Stimulated activated CD4-positive, alpha-beta T cell treated with anti-CD3 and anti-CD28 coated beads, Interleukin-4, amount 100 ng/mL, for 48 hours (primary cell): ENCODE results near the gene KLF11.
"Not testable (repeated sequence)": the region's sequence is repeated elsewhere in the genome, so short reads cannot be mapped to it uniquely, and the experiment has no call there.

ENCODE experiments used
- DNase-seq, 2 donors: peaks; one replicate each; pipeline ENCODE4 v3.0.0-alpha.2; 2020; ENCODE audit warnings: low read depth in 2 of 2

KLF11 gene

GRCh38 chr2:10022966-10023662 lies 20.2 kb upstream of the KLF11 start:
- DNase-seq: no peak

- no peak for DNase-seq
Observed at GRCh38 chr2:10026940-10027569, 16.3 kb upstream of the KLF11 start.

GRCh38 chr2:10027660-10028330 lies 15.6 kb upstream of the KLF11 start:
- no peak for DNase-seq

- DNase-seq: no peak
Observed at GRCh38 chr2:10028407-10028987, 14.9 kb upstream of the KLF11 start.

- DNase-seq: peak in 1 of 2 donors; percentile 25
Observed at GRCh38 chr2:10028988-10029874, 14.1 kb upstream of the KLF11 start.

GRCh38 chr2:10029875-10030223 lies 13.5 kb upstream of the KLF11 start:
- DNase-seq: no peak

GRCh38 chr2:10030311-10030736 lies 13.0 kb upstream of the KLF11 start:
- DNase-seq: no peak

GRCh38 chr2:10030798-10031197 lies 12.6 kb upstream of the KLF11 start:
- not testable (repeated sequence) for DNase-seq

GRCh38 chr2:10031886-10032745 lies 11.2 kb upstream of the KLF11 start:
- DNase-seq: no peak

GRCh38 chr2:10032746-10033105 lies 10.6 kb upstream of the KLF11 start:
- DNase-seq: no peak

- no peak for DNase-seq
Observed at GRCh38 chr2:10033251-10034006, 9.9 kb upstream of the KLF11 start.

- DNase-seq: no peak
Observed at GRCh38 chr2:10034333-10035052, 8.9 kb upstream of the KLF11 start.

- DNase-seq: no peak
Observed at GRCh38 chr2:10035053-10035422, 8.3 kb upstream of the KLF11 start.

GRCh38 chr2:10035633-10036032 lies 7.7 kb upstream of the KLF11 start:
- DNase-seq: no peak

GRCh38 chr2:10036095-10036884 lies 7.1 kb upstream of the KLF11 start:
- peak in 1 of 2 donors; percentile 25 for DNase-seq

- DNase-seq: no peak
Observed at GRCh38 chr2:10038123-10038522, 5.2 kb upstream of the KLF11 start.

- DNase-seq: no peak
Observed at GRCh38 chr2:10038716-10039115, 4.6 kb upstream of the KLF11 start.

GRCh38 chr2:10039658-10040410 lies 3.5 kb upstream of the KLF11 start:
- DNase-seq: no peak
